ENCODE results near the gene CEP20.
"Not testable (repeated sequence)": the region's sequence is repeated elsewhere in the genome, so short reads cannot be mapped to it uniquely, and the experiment has no call there.

The CEP20 gene

DNA sequence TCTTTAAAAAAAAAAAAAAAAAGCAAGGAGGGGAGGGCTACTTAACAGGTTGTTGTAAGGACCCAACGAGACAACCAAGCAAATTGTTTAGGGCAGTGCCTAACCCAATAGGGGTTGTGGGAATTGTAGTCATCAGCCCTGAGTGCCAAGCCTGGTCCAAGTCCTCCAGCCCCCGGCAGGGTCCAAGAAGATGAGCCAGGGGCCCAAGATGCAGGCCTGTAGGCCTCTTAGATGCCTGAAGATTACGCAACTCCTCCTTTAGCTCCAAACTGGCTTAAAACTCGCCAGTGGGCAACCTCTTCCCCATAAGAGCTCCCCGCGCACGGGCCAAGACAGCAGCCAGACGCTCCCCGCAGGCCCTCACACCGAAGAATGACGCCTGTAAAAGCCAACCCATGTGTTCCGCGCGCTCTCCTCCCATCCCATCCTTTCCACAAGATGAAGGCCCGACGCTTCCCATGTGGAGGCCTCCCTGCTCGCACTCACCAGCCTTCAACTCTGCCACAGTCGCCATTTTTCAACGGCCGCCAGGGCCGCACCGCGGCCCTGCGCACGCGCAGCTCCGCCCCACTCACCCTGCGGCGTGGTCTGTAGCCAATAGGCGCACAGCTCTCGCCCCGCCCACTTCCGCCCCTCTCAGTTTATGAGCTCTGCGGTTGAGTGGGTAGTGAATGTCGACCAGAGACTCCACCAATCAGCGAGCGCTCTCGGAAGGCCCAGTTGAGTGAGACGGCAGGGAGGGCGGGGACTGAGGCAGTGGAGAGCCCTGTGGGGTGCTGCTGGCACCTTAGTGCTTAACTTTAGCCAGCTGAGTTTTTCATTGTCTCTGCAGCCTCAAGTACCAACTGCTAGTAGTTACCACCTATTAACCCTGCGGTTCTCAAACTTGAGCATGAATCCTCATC is at the start of gene CEP20:
Gene CEP20 (minus strand): TSS at position 532 of the 905 bp plus-strand sequence. CDS start 18 bp downstream, at position 514.
- peak; percentile 98 for DNase-seq

DNA sequence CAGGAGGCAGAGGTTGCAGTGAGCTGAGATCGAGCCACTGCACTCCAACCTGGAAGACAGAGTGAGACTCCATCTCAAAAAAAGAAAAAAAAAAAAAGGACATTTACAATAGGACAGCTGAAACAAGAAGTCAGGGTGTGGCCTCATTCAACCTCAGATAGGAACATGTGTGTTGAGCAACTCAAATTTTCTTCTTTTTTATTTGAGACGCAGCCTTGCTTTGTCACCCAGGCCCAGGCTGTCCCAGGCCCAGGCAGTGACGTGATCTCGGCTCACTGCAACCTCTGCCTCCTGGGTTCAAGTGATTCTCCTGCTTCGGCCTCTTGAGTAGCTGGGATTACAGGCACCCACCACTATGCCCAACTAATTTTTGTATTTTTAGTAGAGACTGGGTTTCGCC is 48.4 kb upstream of the CEP20 start:
- DNase-seq: not testable (repeated sequence)

- no peak for DNase-seq
Measured at GRCh38 chr16:15934991-15935390, 46.6 kb upstream of the CEP20 start.

GRCh38 chr16:15933781-15934180 is 45.4 kb upstream of the CEP20 start:
- no peak for DNase-seq

- no peak for DNase-seq
Measured at GRCh38 chr16:15932939-15933338, 44.5 kb upstream of the CEP20 start.

DNA sequence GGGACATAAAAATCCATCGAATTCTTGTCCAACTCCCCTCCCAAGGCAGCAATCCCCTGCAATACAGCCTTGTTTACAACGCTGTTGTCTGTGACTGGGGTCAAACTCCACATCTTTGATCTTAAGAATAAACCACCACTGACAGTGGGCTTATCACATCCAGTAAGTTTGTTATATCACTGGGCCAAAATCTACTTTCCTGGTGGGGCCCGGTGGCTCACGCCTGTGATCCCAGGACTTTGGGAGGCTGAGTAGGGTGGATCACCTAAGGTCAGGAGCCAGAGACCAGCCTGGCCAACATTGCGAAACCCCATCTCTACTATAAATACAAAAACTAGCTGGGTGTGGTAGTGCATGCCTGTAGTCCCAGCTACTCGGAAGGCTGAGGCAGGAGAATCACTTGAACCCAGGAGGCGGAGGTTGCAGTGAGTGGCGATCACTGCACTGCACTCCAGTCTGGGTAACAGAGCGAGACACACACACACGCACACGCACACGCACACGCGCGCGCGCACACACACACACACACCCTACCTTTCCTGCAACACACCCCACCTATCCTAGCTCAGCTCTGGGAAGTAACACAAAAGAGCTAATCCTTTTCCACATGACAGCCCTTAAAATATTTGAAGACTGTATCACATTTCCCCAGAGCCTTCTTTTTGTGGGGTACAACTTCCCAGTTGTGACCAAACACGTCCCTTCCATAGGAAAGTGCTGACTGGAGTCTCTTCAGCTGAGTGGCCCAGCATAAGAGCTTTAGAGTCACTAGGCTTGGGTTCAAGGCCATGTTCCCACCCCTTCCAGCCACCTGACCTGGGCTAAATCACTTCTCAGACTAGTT is 40.1 kb upstream of the CEP20 start:
- DNase-seq: no peak

- no peak for DNase-seq
Measured at GRCh38 chr16:15925631-15926030, 37.2 kb upstream of the CEP20 start.

DNA sequence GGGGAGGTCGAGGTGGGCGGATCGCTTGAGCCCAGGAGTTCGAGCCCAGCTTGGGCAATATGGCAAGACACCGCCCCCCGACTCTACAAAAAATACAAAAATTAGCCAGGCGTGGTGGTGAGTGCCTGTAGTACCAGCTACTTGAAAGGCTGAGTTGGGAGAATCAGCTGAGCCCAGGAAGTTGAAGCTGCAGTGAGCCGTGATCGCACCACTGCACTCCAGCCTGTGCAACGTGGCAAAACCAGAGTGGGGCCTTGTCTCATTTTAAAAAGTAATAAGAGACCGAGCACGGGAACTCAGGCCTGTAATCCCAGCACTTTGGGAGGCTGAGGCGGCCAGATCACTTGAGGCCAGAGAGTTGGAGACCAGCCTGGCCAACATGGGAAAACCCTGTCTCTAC is 36.6 kb upstream of the CEP20 start:
- DNase-seq: no peak

- no peak for DNase-seq
Measured at GRCh38 chr16:15919331-15919730, 30.9 kb upstream of the CEP20 start.

DNA sequence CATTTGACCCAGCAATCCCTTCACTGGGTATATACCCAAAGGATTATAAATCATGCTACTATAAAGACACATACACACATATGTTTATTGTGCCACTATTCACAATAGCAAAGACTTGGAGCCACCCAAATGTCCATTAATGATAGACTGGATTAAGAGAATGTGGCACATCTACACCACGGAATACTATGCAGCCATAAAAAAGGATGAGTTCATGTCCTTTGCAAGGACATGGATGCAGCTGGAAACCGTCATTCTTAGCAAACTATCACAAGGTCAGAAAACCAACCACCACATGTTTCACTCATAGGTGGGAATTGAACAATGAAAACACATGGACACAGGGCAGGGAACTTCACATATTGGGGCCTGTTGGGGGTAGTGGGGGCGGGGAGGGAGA is 29.9 kb upstream of the CEP20 start:
- DNase-seq: not testable (repeated sequence)

GRCh38 chr16:15916323-15916722 is 27.9 kb upstream of the CEP20 start:
- DNase-seq: no peak

- no peak for DNase-seq
Measured at GRCh38 chr16:15915555-15916081, 27.2 kb upstream of the CEP20 start.

DNA sequence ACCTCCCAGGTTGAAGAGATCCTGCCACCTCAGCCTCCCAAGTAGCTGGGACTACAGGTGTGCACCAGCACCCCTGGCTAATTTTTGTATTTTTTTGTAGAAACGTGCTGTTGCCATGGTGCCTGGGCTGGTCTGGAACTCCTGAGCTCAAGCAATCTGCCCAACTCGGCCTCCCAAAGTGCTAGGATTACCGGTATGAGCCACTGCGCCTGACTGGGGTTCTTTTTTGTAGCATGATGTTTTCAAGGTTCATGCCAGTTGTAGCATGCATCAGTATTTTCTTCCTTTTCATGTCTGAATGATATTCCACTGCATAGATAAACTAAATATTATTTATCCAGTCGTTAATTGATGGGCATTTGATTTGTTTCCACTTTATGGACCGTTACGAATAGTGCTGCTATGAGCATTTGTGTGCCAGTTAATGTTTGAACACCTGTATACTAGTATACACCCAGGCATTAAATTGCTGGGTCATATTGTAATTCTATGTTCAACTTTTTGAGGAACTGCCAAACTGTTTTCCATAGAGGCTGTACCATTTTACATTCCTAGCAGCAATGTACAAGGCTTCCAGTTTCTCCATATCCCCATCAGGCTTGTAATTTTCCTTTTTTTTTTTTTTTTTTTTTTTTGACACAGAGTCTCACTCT is 24.8 kb upstream of the CEP20 start:
- no peak for DNase-seq

- no peak for DNase-seq
Measured at GRCh38 chr16:15911198-15911597, 22.8 kb upstream of the CEP20 start.

DNA sequence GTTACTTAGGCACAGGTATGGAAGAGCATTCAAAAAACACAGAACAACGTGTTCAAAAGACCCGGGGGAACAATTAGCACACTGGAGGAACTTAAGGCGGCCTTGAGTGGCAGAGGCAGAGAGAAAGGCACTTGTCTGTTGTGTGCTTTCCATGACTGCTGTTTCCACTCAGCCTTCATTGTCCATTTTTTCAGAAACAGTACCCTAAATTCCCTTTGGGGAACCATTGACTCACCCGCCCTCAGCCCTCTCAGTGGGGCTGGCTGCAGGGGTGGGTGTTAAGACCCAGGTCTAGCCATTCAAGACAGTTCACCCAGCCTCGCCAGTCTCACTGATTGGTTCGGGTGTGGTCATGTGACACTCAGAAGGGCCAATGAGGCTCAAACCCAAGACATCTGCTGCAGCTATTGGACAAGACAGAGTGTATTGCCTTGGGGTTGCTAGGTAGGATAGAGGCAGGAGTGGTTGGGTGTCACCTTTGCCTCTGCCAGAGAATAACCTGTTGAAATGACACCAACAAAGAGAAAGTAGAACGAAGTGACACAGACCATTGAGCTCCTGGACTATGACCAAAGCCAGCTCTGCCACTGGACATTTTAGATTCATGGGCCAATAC is 19.6 kb upstream of the CEP20 start:
- DNase-seq: no peak

DNA sequence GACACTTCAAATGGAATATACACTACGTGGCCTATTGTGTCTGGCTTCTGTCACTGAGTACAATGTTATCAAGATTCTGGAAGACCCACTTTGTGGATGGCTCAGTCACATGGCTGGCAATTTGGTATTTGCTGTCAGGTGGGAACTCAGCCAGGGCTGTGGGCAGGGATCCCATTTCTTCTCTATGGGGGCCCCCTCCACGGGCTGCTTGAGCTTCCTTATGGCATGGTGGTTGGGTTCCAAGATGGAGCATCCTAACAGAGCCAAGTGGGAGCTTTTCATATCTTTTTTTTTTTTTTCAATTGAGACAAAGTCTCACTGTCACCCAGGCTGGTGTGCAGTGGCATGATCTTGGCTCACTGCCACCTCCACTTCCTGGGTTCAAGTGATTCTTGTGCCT is 18.0 kb upstream of the CEP20 start:
- no peak for DNase-seq

GRCh38 chr16:15903960-15904359 is 15.6 kb upstream of the CEP20 start:
- DNase-seq: no peak

GRCh38 chr16:15900901-15901500 is 12.6 kb upstream of the CEP20 start:
- no peak for DNase-seq

GRCh38 chr16:15900357-15900756 is 12.0 kb upstream of the CEP20 start:
- no peak for DNase-seq

GRCh38 chr16:15899538-15900100 is 11.2 kb upstream of the CEP20 start:
- DNase-seq: peak; percentile 6

GRCh38 chr16:15898654-15899053 is 10.3 kb upstream of the CEP20 start:
- no peak for DNase-seq

DNA sequence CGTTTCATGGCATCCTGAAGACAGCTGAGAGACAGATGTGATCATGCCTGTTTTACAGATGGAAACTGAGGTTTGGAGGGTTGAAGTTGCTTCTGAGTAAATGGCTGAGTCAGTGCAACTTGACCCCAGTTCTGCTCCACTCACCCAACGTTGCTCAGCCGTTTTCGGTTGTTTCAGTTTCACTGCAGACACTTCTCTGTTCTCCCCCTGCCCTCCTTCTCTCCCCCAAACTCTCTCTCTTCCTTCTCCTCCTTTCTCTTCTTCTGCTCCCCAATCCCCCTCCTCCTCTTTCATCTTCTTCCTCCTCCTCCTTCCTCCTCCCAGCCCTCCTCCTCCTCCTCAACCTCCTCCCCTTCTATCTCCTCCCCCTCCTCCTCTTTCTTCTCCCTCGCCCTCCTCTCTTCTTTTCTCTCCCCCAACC is 9.4 kb upstream of the CEP20 start:
- DNase-seq: no peak
